K562 (cell line): ENCODE results near the gene NDUFB7. TPM values are rescaled to one million over a fixed set of nuclear protein-coding genes. Genes with fewer than 3 reads are reported as not detected.

ENCODE experiments used
- BCLAF1 ChIP-seq, 2 experiments: fragments of 450-650 bp in 1 of 2; IDR thresholded peaks; 2 replicates each; pipeline ENCODE4 v1.6.1; 2011 to 2017; ENCODE audit warnings: low read depth in 2 of 2, antibody characterized with exemption in 1 of 2, borderline replicate concordance in 1 of 2, low read length in 1 of 2, mild to moderate bottlenecking in 1 of 2, mixed read lengths in 1 of 2; ENCODE audit not compliant: control insufficient read depth in 1 of 2
- CTCF ChIP-seq, 3 experiments: IDR thresholded peaks in 2 of 3; conservative IDR thresholded peaks in 1 of 3; 2 replicates each; pipeline ENCODE4 v1.5.1; 2011 to 2012; ENCODE audit warnings: low read length in 3 of 3, mild to moderate bottlenecking in 3 of 3, control low read depth in 2 of 3, improper control_type of control experiment in 1 of 3, inconsistent platforms in 1 of 3, low read depth in 1 of 3, mixed read lengths in 1 of 3, moderate library complexity in 1 of 3; ENCODE audit not compliant: insufficient read depth in 2 of 3
- FOXK1 ChIP-seq: sonication (generic); formaldehyde crosslinking; IDR thresholded peaks from 2 replicates; pipeline ENCODE4 v1.8.0; 2022; ENCODE audit warnings: missing genetic modification reagents, mild to moderate bottlenecking, borderline replicate concordance
- HDAC8 ChIP-seq: fragments of 450-650 bp; IDR thresholded peaks from 2 replicates; pipeline ENCODE4 v1.6.1; 2016; ENCODE audit warnings: mild to moderate bottlenecking, missing genetic modification characterization, moderate library complexity, missing compliant biosample characterization
- HNRNPK ChIP-seq: fragments of 200-400 bp; formaldehyde crosslinking; IDR thresholded peaks from one replicate; pipeline ENCODE4 v1.6.1; 2018; ENCODE audit warnings: mild to moderate bottlenecking, low read depth, low read length; ENCODE audit not compliant: poor library complexity, severe bottlenecking
- NFIC ChIP-seq: fragments of 450-650 bp; IDR thresholded peaks from 2 replicates; pipeline ENCODE4 v1.6.1; 2017; ENCODE audit warnings: mild to moderate bottlenecking, inconsistent platforms
- PURB ChIP-seq: sonication (generic); formaldehyde crosslinking; IDR thresholded peaks from 2 replicates; pipeline ENCODE4 v1.9.0; 2021; ENCODE audit warnings: low read depth, mild to moderate bottlenecking, missing genetic modification reagents
- PYGO2 ChIP-seq: fragments of 450-650 bp; IDR thresholded peaks from 2 replicates; pipeline ENCODE4 v1.6.1; 2016; ENCODE audit warnings: mild to moderate bottlenecking, missing genetic modification characterization, moderate library complexity, missing compliant biosample characterization
- RCOR1 ChIP-seq, 2 experiments: IDR thresholded peaks; 2 replicates each; pipeline ENCODE4 v1.6.1; 2012; ENCODE audit warnings: low read depth in 2 of 2, low read length in 2 of 2, borderline replicate concordance in 1 of 2, improper control_type of control experiment in 1 of 2
- SMC3 ChIP-seq: conservative IDR thresholded peaks from 2 replicates; pipeline ENCODE4 v1.6.1; 2011; ENCODE audit warnings: low read depth, low read length, improper control_type of control experiment; ENCODE audit not compliant: insufficient read depth
- SOX6 ChIP-seq: fragments of 450-650 bp; IDR thresholded peaks from 2 replicates; pipeline ENCODE4 v1.6.1; 2014; ENCODE audit warnings: mild to moderate bottlenecking
- ZBED1 ChIP-seq: IDR thresholded peaks from 2 replicates; pipeline ENCODE4 v1.6.1; 2014
- ZBTB1 ChIP-seq: sonication (generic); formaldehyde crosslinking; IDR thresholded peaks from 2 replicates; pipeline ENCODE4 v1.8.1; 2023; ENCODE audit warnings: missing genetic modification reagents, low read depth, mild to moderate bottlenecking, borderline replicate concordance
- ZFP1 ChIP-seq: fragments of 450-650 bp; formaldehyde crosslinking; IDR thresholded peaks from 2 replicates; pipeline ENCODE4 v1.4.0; 2020; ENCODE audit warnings: mild to moderate bottlenecking, mixed read lengths
- polyA plus RNA-seq, 8 experiments: library from polyadenylated mRNA; depleted of rRNA in 4 of 8; stranded (reverse) in 5 of 8; unstranded in 3 of 8; fragments of >200 nt; fragmentation: Nextera tagmentation in 2 of 8; fragmentation: Illumina TruSeq in 1 of 8; extraction: Ambion mirVana in 2 of 8; extraction: Trizol in 1 of 8; gene quantifications; 2 replicates each; pipeline versions ENCODE4 v1.2.1 to v1.2.3, GENCODE V29; 2011 to 2014; ENCODE audit warnings: inconsistent platforms in 1 of 8, missing spikeins in 1 of 8
- total RNA-seq, 7 experiments: library from RNA; depleted of rRNA in 6 of 7; stranded (reverse); fragments of >200 nt in 6 of 7; fragmentation: Illumina TruSeq in 2 of 7; extraction: Trizol in 2 of 7; gene quantifications; 2 replicates each; pipeline versions ENCODE4 v1.2.1 to v1.2.3, GENCODE V29; 2011 to 2021; ENCODE audit warnings: low replicate concordance in 1 of 7
- TF ChIP-seq, protein P1 (sequence below): fragments of 200-800 bp; sonication (Bioruptor generic); IDR thresholded peaks from 2 replicates; pipeline ENCODE4 v1.6.1; 2017; ENCODE audit warnings: missing genetic modification characterization, missing compliant biosample characterization
- TF ChIP-seq, protein P2 (sequence below): sonication (generic); formaldehyde crosslinking; IDR thresholded peaks from 2 replicates; pipeline ENCODE4 v1.8.0; 2022; ENCODE audit warnings: missing genetic modification reagents, mild to moderate bottlenecking, moderate library complexity, borderline replicate concordance
- TF ChIP-seq, protein P3 (sequence below): sonication (generic); formaldehyde crosslinking; IDR thresholded peaks from 2 replicates; pipeline ENCODE4 v1.8.1; 2023; ENCODE audit warnings: mild to moderate bottlenecking, missing genetic modification reagents

Gene NDUFB7
- total and polyA plus RNA-seq, 9 of the 15 experiments (the other 6 are each of a cell fraction or from before 2014, with no cell fraction given), result 14.9 to 842 (median 137) TPM

GRCh38 chr19:14556662-14557188, 15.1 kb downstream of the NDUFB7 start (continued):
- TF ChIP-seq CTCF (IDR thresholded peaks at IDR 0.05 in 2 of 3, conservative IDR thresholded peaks at IDR 0.05 in 1 of 3; ENCODE audit: insufficient read depth in 2 of 3, low read depth in 1 of 3, low read length in 3 of 3) (peak; percentile 90 to 97 (median 96)), HDAC8 (tag) (no peak), ZBED1 (no peak), HNRNPK (no peak), SMC3 (peak; percentile 87), PYGO2 (tag) (no peak), FOXK1 (CRISPR knock-in tag) (0 out of 2 replicates have a peak, but pooled peaks have one; percentile 73), SOX6 (0 out of 2 replicates have a peak, but pooled peaks have one; percentile 18), ZFP1 (CRISPR knock-in tag) (no peak), NFIC (no peak; the same call in 1 of the 2 replicates), ZBTB1 (CRISPR knock-in tag) (peak; percentile 69; the same call in 1 of the 2 replicates), PURB (CRISPR knock-in tag) (no peak), RCOR1 (IDR thresholded peaks at IDR 0.05; ENCODE audit: borderline replicate concordance in 1 of 2, low read depth in 2 of 2, low read length in 2 of 2) (peak in 1 of 2 experiments; percentile 62; a peak in 1 of 4 replicates), BCLAF1 (IDR thresholded peaks at IDR 0.05; ENCODE audit: borderline replicate concordance in 1 of 2, control insufficient read depth in 1 of 2, low read depth in 2 of 2, low read length in 1 of 2) (no peak)
- TF ChIP-seq, protein P1, sequence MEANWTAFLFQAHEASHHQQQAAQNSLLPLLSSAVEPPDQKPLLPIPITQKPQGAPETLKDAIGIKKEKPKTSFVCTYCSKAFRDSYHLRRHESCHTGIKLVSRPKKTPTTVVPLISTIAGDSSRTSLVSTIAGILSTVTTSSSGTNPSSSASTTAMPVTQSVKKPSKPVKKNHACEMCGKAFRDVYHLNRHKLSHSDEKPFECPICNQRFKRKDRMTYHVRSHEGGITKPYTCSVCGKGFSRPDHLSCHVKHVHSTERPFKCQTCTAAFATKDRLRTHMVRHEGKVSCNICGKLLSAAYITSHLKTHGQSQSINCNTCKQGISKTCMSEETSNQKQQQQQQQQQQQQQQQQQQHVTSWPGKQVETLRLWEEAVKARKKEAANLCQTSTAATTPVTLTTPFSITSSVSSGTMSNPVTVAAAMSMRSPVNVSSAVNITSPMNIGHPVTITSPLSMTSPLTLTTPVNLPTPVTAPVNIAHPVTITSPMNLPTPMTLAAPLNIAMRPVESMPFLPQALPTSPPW (CRISPR knock-in tag), result peak; percentile 24; the same call in 1 of the 2 replicates
- TF ChIP-seq, protein P2, sequence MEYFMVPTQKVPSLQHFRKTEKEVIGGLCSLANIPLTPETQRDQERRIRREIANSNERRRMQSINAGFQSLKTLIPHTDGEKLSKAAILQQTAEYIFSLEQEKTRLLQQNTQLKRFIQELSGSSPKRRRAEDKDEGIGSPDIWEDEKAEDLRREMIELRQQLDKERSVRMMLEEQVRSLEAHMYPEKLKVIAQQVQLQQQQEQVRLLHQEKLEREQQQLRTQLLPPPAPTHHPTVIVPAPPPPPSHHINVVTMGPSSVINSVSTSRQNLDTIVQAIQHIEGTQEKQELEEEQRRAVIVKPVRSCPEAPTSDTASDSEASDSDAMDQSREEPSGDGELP (CRISPR knock-in tag), result peak; percentile 71; the same call in 1 of the 2 replicates
- TF ChIP-seq, protein P3, sequence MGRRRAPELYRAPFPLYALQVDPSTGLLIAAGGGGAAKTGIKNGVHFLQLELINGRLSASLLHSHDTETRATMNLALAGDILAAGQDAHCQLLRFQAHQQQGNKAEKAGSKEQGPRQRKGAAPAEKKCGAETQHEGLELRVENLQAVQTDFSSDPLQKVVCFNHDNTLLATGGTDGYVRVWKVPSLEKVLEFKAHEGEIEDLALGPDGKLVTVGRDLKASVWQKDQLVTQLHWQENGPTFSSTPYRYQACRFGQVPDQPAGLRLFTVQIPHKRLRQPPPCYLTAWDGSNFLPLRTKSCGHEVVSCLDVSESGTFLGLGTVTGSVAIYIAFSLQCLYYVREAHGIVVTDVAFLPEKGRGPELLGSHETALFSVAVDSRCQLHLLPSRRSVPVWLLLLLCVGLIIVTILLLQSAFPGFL (CRISPR knock-in tag), result peak; percentile 78; the same call in 1 of the 2 replicates
